ELF-1 (cell line): ENCODE measurements around the gene CENPN.
A peak's percentile ranks its signal among the peaks of the same experiment; 100 is the strongest.

Experiments used
- DNase-seq: peaks from one replicate; pipeline ENCODE4 v3.0.0-alpha.2; 2016; ENCODE audit warnings: low read depth, low spot score

CENPN gene

GRCh38 chr16:81077076-81077940 is 70.3 kb downstream of the CENPN start, which contains the start of gene C16orf46:
Gene C16orf46 (minus strand): TSS chr16:81077238. CDS start chr16:81063955, 13,283 bp downstream.
- DNase-seq, result peak; percentile 99

- DNase-seq, result no peak
Measured at GRCh38 chr16:81080233-81080632, 73.2 kb downstream of the CENPN start.

- no peak for DNase-seq
Measured at GRCh38 chr16:81081014-81081413, 74.0 kb downstream of the CENPN start.
